GM20000 (cell line): ENCODE measurements around the gene MCCD1.

Experiments
- DNase-seq: peaks from one replicate; pipeline ENCODE4 v3.0.0; 2012; ENCODE audit warnings: low spot score
- CTCF ChIP-seq: IDR thresholded peaks from 2 replicates; pipeline ENCODE4 v1.5.1; 2012; ENCODE audit warnings: mild to moderate bottlenecking, control low read depth; ENCODE audit errors: extremely low read depth, missing control alignments

MCCD1 gene

DNA sequence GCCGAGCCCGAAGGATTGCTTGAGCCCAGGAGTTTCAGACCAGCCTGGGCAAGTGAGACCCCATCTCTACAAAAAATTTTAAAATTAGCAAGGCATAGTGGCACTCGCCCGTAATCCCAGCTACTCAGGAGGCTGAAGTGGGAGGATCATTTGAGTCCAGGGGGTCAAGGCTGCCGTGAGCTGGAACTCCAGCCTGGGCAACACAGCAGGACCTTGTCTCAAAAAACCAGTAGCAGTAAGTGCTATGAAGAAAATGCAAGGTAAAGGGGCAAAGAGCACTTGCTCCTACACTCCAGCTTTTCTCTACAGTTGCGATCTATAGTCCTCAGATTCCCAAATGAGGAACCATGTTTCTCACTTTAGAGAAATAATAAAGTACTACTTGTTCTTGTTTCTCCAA, 14.9 kb downstream of the MCCD1 start:
- no peak for TF ChIP-seq CTCF

DNA sequence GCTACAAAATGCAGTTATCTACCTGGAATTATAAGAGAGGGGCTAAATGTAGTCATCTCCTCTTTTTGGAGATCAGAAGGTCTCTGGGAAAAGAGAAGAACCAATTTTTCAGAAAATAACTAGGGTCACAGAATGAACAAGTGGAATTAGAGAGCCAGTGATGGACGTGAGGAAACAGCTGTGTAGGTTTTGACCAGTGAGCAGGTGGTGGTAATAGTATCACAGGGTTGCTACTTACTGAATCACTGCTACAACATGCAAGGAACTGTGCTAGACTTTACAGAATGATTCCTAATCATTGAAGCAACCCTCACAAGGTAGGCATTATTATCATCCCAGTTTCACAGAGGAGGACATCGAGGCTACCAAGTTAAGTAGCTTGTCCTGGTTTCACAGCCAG, 15.9 kb downstream of the MCCD1 start:
- DNase-seq = no peak
- no peak for TF ChIP-seq CTCF

More for the DNA sequence above, 14.9 kb downstream of the MCCD1 start:
- no peak for DNase-seq

DNA sequence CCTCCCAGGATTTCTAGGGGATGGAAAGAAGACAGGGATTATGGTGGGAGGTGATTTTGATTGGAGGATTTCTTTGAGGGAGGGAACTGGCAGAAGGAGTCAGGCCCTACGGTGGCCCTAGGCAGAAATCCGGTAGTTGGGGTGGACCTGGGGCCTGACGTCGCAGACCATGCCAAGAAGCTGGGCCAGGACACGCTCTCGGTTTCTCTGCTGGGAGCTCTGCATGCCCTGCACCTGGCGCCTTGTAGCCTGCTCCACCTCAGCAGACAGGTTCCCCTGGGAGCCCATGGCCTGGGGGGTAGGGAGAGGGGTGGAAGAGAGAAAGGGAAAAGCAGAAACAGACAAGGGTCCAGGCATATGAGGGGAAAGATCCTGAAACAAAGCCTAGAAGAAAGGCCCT, 16.5 kb downstream of the MCCD1 start:
- DNase-seq = no peak
- no peak for TF ChIP-seq CTCF

GRCh38 chr6:31546339-31546957, 17.7 kb downstream of the MCCD1 start, which contains the start of gene ATP6V1G2:
ATP6V1G2 (minus strand) TSS chr6:31546608; CDS start chr6:31546559, 49 bp downstream.
- peak; percentile 98 for TF ChIP-seq CTCF
- peak; percentile 72 for DNase-seq

DNA sequence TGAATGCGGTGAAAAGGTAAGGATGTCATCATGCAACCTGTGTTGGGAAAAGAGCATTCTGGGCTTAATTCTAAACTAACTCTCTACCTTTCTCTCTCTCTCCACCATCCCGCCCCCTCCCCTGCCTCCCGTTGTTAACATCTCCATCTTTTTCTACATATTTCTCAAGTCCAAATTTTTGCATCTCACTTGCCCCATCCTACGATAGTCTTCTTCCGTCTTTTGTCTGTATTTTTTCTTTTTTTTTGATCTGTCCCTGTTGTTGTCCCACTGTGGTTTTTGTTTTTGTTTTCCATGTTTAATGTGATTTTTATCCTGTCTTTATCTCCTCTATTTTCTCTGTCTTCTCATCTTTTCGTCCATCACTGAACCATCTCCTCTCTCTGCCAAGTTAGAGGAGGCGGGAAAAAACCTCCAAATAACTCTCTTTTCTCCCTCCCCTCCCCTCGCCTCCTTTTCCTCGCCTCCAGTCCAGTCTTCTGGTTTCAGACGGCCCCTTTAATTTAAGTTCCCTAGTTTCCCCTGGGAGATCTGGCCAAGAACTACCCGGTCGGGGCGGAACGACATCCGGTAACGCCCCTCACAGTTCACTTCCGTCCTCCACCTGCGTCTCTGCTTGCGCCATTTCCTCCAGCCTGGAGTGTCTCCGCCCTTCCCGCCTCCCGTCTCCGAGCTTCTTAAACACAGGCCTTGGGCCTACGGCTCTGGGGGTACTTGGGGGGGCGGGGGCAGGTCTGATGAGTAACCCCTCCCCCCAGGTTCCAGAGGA, 18.4 kb downstream of the MCCD1 start, which contains the start of gene NFKBIL1:
Gene NFKBIL1 (plus strand): TSS at position 651 of the 769 bp plus-strand sequence. CDS start 87 bp downstream, at position 738.
- TF ChIP-seq CTCF = no peak

GRCh38 chr6:31547727-31548543, 19.2 kb downstream of the MCCD1 start:
- no peak for DNase-seq

More for the DNA sequence above, 18.4 kb downstream of the MCCD1 start, which contains the start of gene NFKBIL1:
- DNase-seq = peak; percentile 91

More at GRCh38 chr6:31547727-31548543, 19.2 kb downstream of the MCCD1 start:
- no peak for TF ChIP-seq CTCF
